HepG2 (cell line): ENCODE data around the gene SLC2A8. TPM values are rescaled to one million over a fixed set of nuclear protein-coding genes. Genes with fewer than 3 reads are reported as not detected.

Experiments
- ATAC-seq: fragments of 200-7000 bp; cut with Tn5 transposase; 3 replicates; pipeline ENCODE4 v1.9.1; 2020; ENCODE audit warnings: mild to moderate bottlenecking, moderate library complexity
- BruUV-seq: library from RNA; stranded (reverse); fragments of 400-500 nt; replicated peaks from 2 replicates; lab custom pipeline; 2021; lab: Mats Ljungman, UMichigan
- CTCF ChIA-PET: fragments of 300-600 bp; formaldehyde crosslinking; extraction: SDS; loops from one replicate; lab custom pipeline; 2021; ENCODE audit warnings: low total read pairs, inconsistent platforms, low intra/inter-chr PET ratio; lab: Yijun Ruan, JAX
- POLR2A ChIA-PET: fragments of 350-600 bp; sonication (Branson Sonifier 250); formaldehyde crosslinking; loops from one replicate; lab custom pipeline; 2020; ENCODE audit warnings: antibody characterized with exemption, inconsistent platforms; lab: Yijun Ruan, JAX
- DNase-seq: peaks from one replicate; pipeline ENCODE4 v3.0.0-alpha.2; 2015; ENCODE audit warnings: low spot score
- FAIRE-seq: peaks from 3 replicates; lab custom pipeline; 2011; peaks lifted over from hg19 to GRCh38; lab: Jason Lieb, UNC
- H2AFZ ChIP-seq: one replicate; pipeline ENCODE4 v1.6.1; 2011; ENCODE audit warnings: low read length, inconsistent platforms
- H3K27ac ChIP-seq: fragments of 300-600 bp; 3 replicates; pipeline ENCODE4 v1.8.0; 2011; ENCODE audit warnings: mixed run types, mild to moderate bottlenecking, mixed read lengths, low read length, inconsistent platforms; ENCODE audit not compliant: insufficient read depth; ENCODE audit errors: extremely low read length
- H3K27me3 ChIP-seq, 2 experiments: fragments of 200-600 bp in 1 of 2; 2 replicates in 1 of 2; 3 replicates in 1 of 2; pipeline versions ENCODE4 v1.6.0 to v1.8.0; 2011; ENCODE audit warnings: low read length in 2 of 2, mild to moderate bottlenecking in 2 of 2, moderate library complexity in 2 of 2, inconsistent platforms in 1 of 2; ENCODE audit not compliant: insufficient read depth in 2 of 2, control insufficient read depth in 1 of 2
- H3K36me3 ChIP-seq, 2 experiments: fragments of 200-600 bp in 1 of 2; replicated peaks in 1 of 2; 2 replicates in 1 of 2; 3 replicates in 1 of 2; pipeline versions ENCODE4 v1.5.1 to v1.8.0; 2011; ENCODE audit warnings: low read length in 2 of 2, inconsistent platforms in 1 of 2; ENCODE audit not compliant: insufficient read depth in 2 of 2, control insufficient read depth in 1 of 2
- H3K4me1 ChIP-seq: 2 replicates; pipeline ENCODE4 v1.5.1; 2012; ENCODE audit warnings: low read length, inconsistent platforms; ENCODE audit not compliant: insufficient read depth
- H3K4me2 ChIP-seq: 2 replicates; pipeline ENCODE4 v1.6.0; 2011; ENCODE audit warnings: low read depth, low read length, inconsistent platforms
- H3K4me3 ChIP-seq, 3 experiments: fragments of 200-600 bp in 1 of 3; sonication (generic), shearing (Covaris generic) in 1 of 3; replicated peaks in 1 of 3; 2 replicates each; pipeline ENCODE4 v1.5.1; 2011 to 2016; ENCODE audit warnings: low read length in 3 of 3, inconsistent platforms in 2 of 3, low read depth in 2 of 3, mild to moderate bottlenecking in 2 of 3, control low read depth in 1 of 3, mixed read lengths in 1 of 3; ENCODE audit not compliant: insufficient read depth in 1 of 3
- H3K79me2 ChIP-seq: one replicate; pipeline ENCODE4 v1.6.1; 2011; ENCODE audit warnings: low read length, inconsistent platforms; ENCODE audit not compliant: insufficient read depth
- H3K9ac ChIP-seq: 2 replicates; pipeline ENCODE4 v1.6.0; 2011; ENCODE audit warnings: mild to moderate bottlenecking, low read depth, low read length, inconsistent platforms; ENCODE audit not compliant: insufficient read depth
- H3K9me3 ChIP-seq: 2 replicates; pipeline ENCODE4 v1.5.1; 2012; ENCODE audit warnings: mild to moderate bottlenecking, low read length
- H4K20me1 ChIP-seq: 2 replicates; pipeline ENCODE4 v1.6.0; 2011; ENCODE audit warnings: inconsistent platforms, mild to moderate bottlenecking, low read length, moderate library complexity; ENCODE audit not compliant: insufficient read depth
- AKNA ChIP-seq: sonication (generic); formaldehyde crosslinking; IDR thresholded peaks from 2 replicates; pipeline ENCODE4 v1.4.0; 2020; ENCODE audit warnings: missing genetic modification reagents, borderline replicate concordance
- ELF3 ChIP-seq: IDR thresholded peaks from 2 replicates; pipeline ENCODE4 v1.6.1; 2016; ENCODE audit warnings: missing genetic modification reagents, missing compliant biosample characterization
- ELF4 ChIP-seq: sonication (generic); formaldehyde crosslinking; IDR thresholded peaks from 2 replicates; pipeline ENCODE4 v1.5.0; 2020; ENCODE audit warnings: missing genetic modification reagents, mild to moderate bottlenecking, moderate library complexity, borderline replicate concordance
- FOXC1 ChIP-seq: sonication (generic); formaldehyde crosslinking; IDR thresholded peaks from 2 replicates; pipeline ENCODE4 v1.8.0; 2022; ENCODE audit warnings: mild to moderate bottlenecking, missing genetic modification reagents, borderline replicate concordance
- JUN ChIP-seq: sonication (generic); formaldehyde crosslinking; IDR thresholded peaks from 2 replicates; pipeline ENCODE4 v1.4.0; 2020; ENCODE audit warnings: mild to moderate bottlenecking, missing genetic modification reagents
- STAT5B ChIP-seq: sonication (generic); formaldehyde crosslinking; IDR thresholded peaks from 2 replicates; pipeline ENCODE4 v1.4.0; 2020; ENCODE audit warnings: missing genetic modification reagents
- ZNF460 ChIP-seq: sonication (generic); formaldehyde crosslinking; IDR thresholded peaks from 2 replicates; pipeline ENCODE4 v1.5.1; 2020; ENCODE audit warnings: missing genetic modification reagents, mild to moderate bottlenecking, borderline replicate concordance
- WGBS: methylation state at CpG from one replicate; pipeline ENCODE4 v1.1.6; 2017; ENCODE audit warnings: low lambda C conversion rate; 5-methylcytosine and 5-hydroxymethylcytosine counted together
- in situ Hi-C: cut with HindIII; loops from 2 replicates; pipeline ENCODE4 v1.10.0; 2017; ENCODE audit warnings: low pct_unique_long_range_greater_than_20kb; ENCODE audit not compliant: extremely low pct_ligation_motif_present
- intact Hi-C: fragments of 100-400 bp; cut with micrococcal nuclease; formaldehyde crosslinking; loops from one replicate; pipeline ENCODE4 v1.10.0; 2022; ENCODE audit not compliant: unreplicated experiment
- polyA plus RNA-seq, 8 experiments: library from polyadenylated mRNA; depleted of rRNA in 3 of 8; stranded (reverse) in 7 of 8; unstranded in 1 of 8; fragments of >200 nt; fragmentation: Illumina TruSeq in 4 of 8; extraction: Trizol in 4 of 8; gene quantifications; 2 replicates each; pipeline versions ENCODE4 v1.2.1 to v1.2.3, GENCODE V29; 2011 to 2016; ENCODE audit warnings: low read depth in 4 of 8, missing spikeins in 1 of 8, mixed read lengths in 1 of 8; ENCODE audit not compliant: insufficient read depth in 1 of 8
- total RNA-seq, 5 experiments: library from RNA; depleted of rRNA; stranded (reverse); fragments of >200 nt; fragmentation: Illumina TruSeq; extraction: Trizol; gene quantifications; 2 replicates each; pipeline ENCODE4 v1.2.3, GENCODE V29; 2016; ENCODE audit warnings: low read depth in 1 of 5
- TF ChIP-seq, protein P1 (sequence below): IDR thresholded peaks from 2 replicates; pipeline ENCODE4 v1.6.1; 2018; ENCODE audit warnings: missing genetic modification reagents, mild to moderate bottlenecking, missing compliant biosample characterization

SLC2A8 gene
- total and polyA plus RNA-seq, 2 of the 13 experiments (the other 11 are each of a cell fraction or from before 2014, with no cell fraction given): 22.6 to 48.6 TPM

DNA sequence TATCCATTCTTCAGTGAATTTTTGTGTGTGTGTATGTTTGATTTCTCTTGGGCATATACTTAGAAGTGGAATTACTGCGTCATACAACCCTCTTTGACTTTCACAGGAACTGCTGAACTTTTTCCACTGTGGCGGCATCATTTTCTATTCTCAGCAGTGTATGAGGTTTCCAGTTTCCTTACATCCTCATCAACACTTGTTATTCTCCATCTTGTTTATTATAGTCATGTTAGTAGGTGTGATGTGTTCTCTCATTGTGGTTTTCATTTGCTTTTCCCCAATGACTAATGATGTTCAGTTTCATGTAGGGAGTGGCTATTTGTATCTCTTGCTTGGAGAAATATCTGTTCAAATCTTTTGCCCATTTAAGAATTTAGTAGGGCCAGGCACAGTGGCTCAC, 29.8 kb downstream of the SLC2A8 start:
- no peaks in the 10 kb centered on the region for H4K20me1 ChIP-seq
- H2AFZ ChIP-seq: no peak overlapping the region
- FAIRE-seq (no peak), DNase-seq (no peak), ATAC-seq (no peak)
- H3K4me1 ChIP-seq: peaks cover 31% of the 10 kb centered on the region
- peaks cover 8 to 18% of the 10 kb centered on the region in 2 experiments; a peak in 4 of 5 replicates for H3K36me3 ChIP-seq
- ChIA-PET POLR2A (no interaction called here), CTCF (no interaction called here)
- no peaks in the 10 kb centered on the region; a peak in 1 of 5 replicates for H3K27me3 ChIP-seq
- intact Hi-C loops: no loop called here
- H3K4me3 ChIP-seq: no peak overlapping the region
- H3K79me2 ChIP-seq: peaks cover 52% of the 10 kb centered on the region
- TF ChIP-seq STAT5B (CRISPR knock-in tag) (no peak), ELF3 (CRISPR knock-in tag) (no peak), JUN (no peak), ELF4 (CRISPR knock-in tag) (no peak), FOXC1 (CRISPR knock-in tag) (no peak), ZNF460 (CRISPR knock-in tag) (no peak), AKNA (CRISPR knock-in tag) (no peak)
- TF ChIP-seq, protein P1, sequence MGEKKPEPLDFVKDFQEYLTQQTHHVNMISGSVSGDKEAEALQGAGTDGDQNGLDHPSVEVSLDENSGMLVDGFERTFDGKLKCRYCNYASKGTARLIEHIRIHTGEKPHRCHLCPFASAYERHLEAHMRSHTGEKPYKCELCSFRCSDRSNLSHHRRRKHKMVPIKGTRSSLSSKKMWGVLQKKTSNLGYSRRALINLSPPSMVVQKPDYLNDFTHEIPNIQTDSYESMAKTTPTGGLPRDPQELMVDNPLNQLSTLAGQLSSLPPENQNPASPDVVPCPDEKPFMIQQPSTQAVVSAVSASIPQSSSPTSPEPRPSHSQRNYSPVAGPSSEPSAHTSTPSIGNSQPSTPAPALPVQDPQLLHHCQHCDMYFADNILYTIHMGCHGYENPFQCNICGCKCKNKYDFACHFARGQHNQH (CRISPR knock-in tag): no peak
- WGBS: 97% methylated on average over 2 of the region's 2 CpGs
- in situ Hi-C loops: no loop called here
- H3K27ac ChIP-seq: no peak overlapping the region
- no peak overlapping the region for H3K4me2 ChIP-seq
- no peaks in the 10 kb centered on the region for H3K9me3 ChIP-seq
- BruUV-seq: no TSS peak
- no peak overlapping the region for H3K9ac ChIP-seq
